HCT116 (cell line): ENCODE results near the gene RTL3. TPM values are rescaled to one million over a fixed set of nuclear protein-coding genes. Genes with fewer than 3 reads are reported as not detected.

Experiments used
- ATAC-seq: fragments of 200-7000 bp; cut with Tn5 transposase; 2 replicates; pipeline ENCODE4 v1.9.1; 2020; ENCODE audit warnings: mild to moderate bottlenecking, moderate library complexity
- BruUV-seq: library from RNA; stranded (reverse); fragments of 400-500 nt; replicated peaks from 2 replicates; lab custom pipeline; 2021; lab: Mats Ljungman, UMichigan
- CTCF ChIA-PET: fragments of 300-600 bp; sonication (Branson Sonifier 250); formaldehyde crosslinking; loops from one replicate; lab custom pipeline; 2021; ENCODE audit warnings: antibody characterized with exemption; lab: Charles Lee
- POLR2A ChIA-PET: fragments of 300-600, 350-600 bp; sonication (Branson Sonifier 250); formaldehyde crosslinking; loops from one replicate; lab custom pipeline; 2021; ENCODE audit warnings: antibody characterized with exemption; lab: Charles Lee
- RAD21 ChIA-PET, 2 experiments: fragments of 300-600 bp; sonication (Branson Sonifier 250); formaldehyde crosslinking; loops; one replicate each; lab custom pipeline; 2023; ENCODE audit warnings: low total read pairs in 2 of 2; ENCODE audit not compliant: uncharacterized antibody in 2 of 2, unreplicated experiment in 2 of 2, low non-redundant PET in 1 of 2; lab: Charles Lee
- DNase-seq: peaks from one replicate; pipeline ENCODE4 v3.0.0-alpha.2; 2010; ENCODE audit warnings: low read depth, low spot score
- H2AFZ ChIP-seq: fragments of 200-600 bp; shearing (Covaris generic), sonication (generic); 2 replicates; pipeline ENCODE4 v1.6.1; 2017; ENCODE audit warnings: low read depth, mixed run types, mixed read lengths, antibody characterized with exemption, low read length; ENCODE audit not compliant: poor library complexity, severe bottlenecking
- H3K27ac ChIP-seq: 2 replicates; pipeline ENCODE4 v1.5.1; 2012; ENCODE audit warnings: low read depth, low read length
- H3K27me3 ChIP-seq: fragments of 200-600 bp; sonication (generic); 2 replicates; pipeline ENCODE4 v1.6.1; 2016; ENCODE audit warnings: mixed run types, low read length, mixed read lengths; ENCODE audit not compliant: insufficient read depth
- H3K36me3 ChIP-seq, 2 experiments: fragments of 200-500 bp in 1 of 2; fragments of 200-600 bp in 1 of 2; sonication (Bioruptor generic) in 1 of 2; sonication (generic) in 1 of 2; 2 replicates each; pipeline versions ENCODE4 v1.5.1 to v1.6.1; 2014 to 2016; ENCODE audit warnings: low read length in 2 of 2, inconsistent platforms in 1 of 2, mixed read lengths in 1 of 2, mixed run types in 1 of 2; ENCODE audit not compliant: insufficient read depth in 2 of 2, control insufficient read depth in 1 of 2
- H3K4me1 ChIP-seq, 2 experiments: fragments of 200-600 bp in 1 of 2; sonication (generic) in 1 of 2; 2 replicates each; pipeline versions ENCODE4 v1.5.1 to v1.6.1; 2012 to 2017; ENCODE audit warnings: low read length in 2 of 2, inconsistent platforms in 1 of 2, mild to moderate bottlenecking in 1 of 2, mixed read lengths in 1 of 2, mixed run types in 1 of 2, moderate library complexity in 1 of 2; ENCODE audit not compliant: insufficient read depth in 2 of 2, control insufficient read depth in 1 of 2
- H3K4me2 ChIP-seq: fragments of 200-600 bp; sonication (generic); 2 replicates; pipeline ENCODE4 v1.6.1; 2017; ENCODE audit warnings: mixed run types, low read length, mixed read lengths
- H3K4me3 ChIP-seq, 2 experiments: fragments of 200-600 bp in 1 of 2; sonication (generic) in 1 of 2; replicated peaks in 1 of 2; 2 replicates each; pipeline ENCODE4 v1.5.1; 2011 to 2016; ENCODE audit warnings: low read length in 2 of 2, control low read depth in 1 of 2, low read depth in 1 of 2, mild to moderate bottlenecking in 1 of 2, mixed read lengths in 1 of 2, mixed run types in 1 of 2
- H3K79me2 ChIP-seq: fragments of 200-600 bp; sonication (generic); 2 replicates; pipeline ENCODE4 v1.6.1; 2017; ENCODE audit warnings: mild to moderate bottlenecking, mixed run types, low read length, moderate library complexity, mixed read lengths; ENCODE audit not compliant: insufficient read depth
- H3K9ac ChIP-seq: fragments of 200-600 bp; sonication (generic); 2 replicates; pipeline ENCODE4 v1.6.1; 2016; ENCODE audit warnings: low read length, mixed read lengths
- H3K9me2 ChIP-seq: fragments of 200-600 bp; sonication (generic), shearing (Covaris generic); 2 replicates; pipeline ENCODE4 v1.6.1; 2017; ENCODE audit warnings: mixed run types, mild to moderate bottlenecking, moderate library complexity; ENCODE audit not compliant: insufficient read depth
- H3K9me3 ChIP-seq, 2 experiments: fragments of 200-500 bp in 1 of 2; fragments of 200-600 bp in 1 of 2; sonication (Bioruptor generic) in 1 of 2; sonication (generic) in 1 of 2; 2 replicates each; pipeline ENCODE4 v1.6.1; 2014 to 2017; ENCODE audit warnings: low read length in 2 of 2, mixed read lengths in 2 of 2, inconsistent platforms in 1 of 2, low read depth in 1 of 2, mild to moderate bottlenecking in 1 of 2, mixed run types in 1 of 2, moderate library complexity in 1 of 2; ENCODE audit not compliant: control insufficient read depth in 1 of 2, insufficient read depth in 1 of 2
- H4K20me1 ChIP-seq: fragments of 200-600 bp; sonication (generic), shearing (Covaris generic); 2 replicates; pipeline ENCODE4 v1.6.1; 2017; ENCODE audit warnings: mixed run types, mild to moderate bottlenecking, moderate library complexity; ENCODE audit not compliant: insufficient read depth
- ELF1 ChIP-seq: IDR thresholded peaks from 2 replicates; pipeline ENCODE4 v1.6.1; 2012; ENCODE audit warnings: low read depth, borderline replicate concordance
- FOSL1 ChIP-seq: IDR thresholded peaks from 2 replicates; pipeline ENCODE4 v1.6.1; 2012; ENCODE audit warnings: low read depth
- POLR2AphosphoS5 ChIP-seq: IDR thresholded peaks from 2 replicates; pipeline ENCODE4 v1.6.1; 2011; ENCODE audit warnings: mild to moderate bottlenecking, low read depth, low read length, moderate library complexity
- RAD21 ChIP-seq: IDR thresholded peaks from 2 replicates; pipeline ENCODE4 v1.6.1; 2012; ENCODE audit warnings: low read depth, mild to moderate bottlenecking
- ZFX ChIP-seq: fragments of 450-650 bp; IDR thresholded peaks from 2 replicates; pipeline ENCODE4 v1.6.1; 2017
- intact Hi-C: fragments of 100-400 bp; cut with micrococcal nuclease; formaldehyde crosslinking; loops from 2 replicates; pipeline ENCODE4 v1.10.0; 2022
- total RNA-seq: library from RNA; stranded (reverse); gene quantifications from one replicate; pipeline ENCODE4 v1.2.1, GENCODE V29; 2021; ENCODE audit not compliant: unreplicated experiment
- TF ChIP-seq, protein P1 (sequence below), 3 experiments: fragments of 200-600 bp in 1 of 3; sonication (generic) in 1 of 3; IDR thresholded peaks in 2 of 3; conservative IDR thresholded peaks in 1 of 3; 2 replicates each; pipeline ENCODE4 v1.5.1; 2012 to 2017; ENCODE audit warnings: low read depth in 2 of 3, low read length in 2 of 3, antibody characterized with exemption in 1 of 3, borderline replicate concordance in 1 of 3, control low read depth in 1 of 3, mild to moderate bottlenecking in 1 of 3, mixed read lengths in 1 of 3, mixed run types in 1 of 3, moderate library complexity in 1 of 3; ENCODE audit not compliant: insufficient read depth in 1 of 3
- TF ChIP-seq, protein P2 (sequence below): IDR thresholded peaks from 2 replicates; pipeline ENCODE4 v1.6.1; 2011; ENCODE audit warnings: mild to moderate bottlenecking, low read length, moderate library complexity; ENCODE audit not compliant: insufficient replicate concordance; ENCODE audit errors: extremely low read depth
- TF ChIP-seq, protein P3 (sequence below): IDR thresholded peaks from 2 replicates; pipeline ENCODE4 v1.6.1; 2012
- TF ChIP-seq, protein P4 (sequence below): IDR thresholded peaks from 2 replicates; pipeline ENCODE4 v1.6.1; 2012; ENCODE audit warnings: low read depth

RTL3 gene
- total RNA-seq, 1 experiment from 2014 or later, result not detected

DNA sequence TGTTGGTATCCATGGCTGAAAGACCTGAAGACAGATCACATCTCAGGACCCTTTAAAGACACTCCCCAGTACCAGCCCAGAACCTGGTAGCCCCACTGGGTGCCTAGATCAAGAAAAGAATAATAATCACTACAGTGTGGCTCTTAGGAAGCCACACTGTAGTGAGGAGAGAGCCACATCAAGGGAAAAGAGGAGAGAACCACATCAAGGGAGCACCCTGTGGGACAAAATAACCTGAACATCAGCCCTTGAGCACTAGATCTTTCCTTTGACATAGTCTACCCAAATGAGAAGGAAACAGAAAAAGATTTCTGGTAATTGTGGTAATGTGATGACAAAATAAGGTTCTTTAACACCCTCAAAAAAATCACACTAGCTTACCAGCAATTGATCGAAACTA lies 15.3 kb downstream of the RTL3 start:
- Histone ChIP-seq H3K27me3 (no peaks in the 10 kb centered on the region), H3K27ac (no peak overlapping the region), H3K4me1 (no peaks in the 10 kb centered on the region), H3K9ac (no peak overlapping the region), H3K79me2 (no peaks in the 10 kb centered on the region), H3K4me2 (no peak overlapping the region), H3K9me2 (no peaks in the 10 kb centered on the region), H2AFZ (no peak overlapping the region), H3K36me3 (no peaks in the 10 kb centered on the region), H3K9me3 (no peaks in the 10 kb centered on the region), H4K20me1 (no peaks in the 10 kb centered on the region), H3K4me3 (no peak overlapping the region)
- no peak for DNase-seq
- TF ChIP-seq RAD21 (no peak), POLR2AphosphoS5 (no peak), FOSL1 (no peak), ZFX (no peak), ELF1 (no peak)
- TF ChIP-seq, protein P1, sequence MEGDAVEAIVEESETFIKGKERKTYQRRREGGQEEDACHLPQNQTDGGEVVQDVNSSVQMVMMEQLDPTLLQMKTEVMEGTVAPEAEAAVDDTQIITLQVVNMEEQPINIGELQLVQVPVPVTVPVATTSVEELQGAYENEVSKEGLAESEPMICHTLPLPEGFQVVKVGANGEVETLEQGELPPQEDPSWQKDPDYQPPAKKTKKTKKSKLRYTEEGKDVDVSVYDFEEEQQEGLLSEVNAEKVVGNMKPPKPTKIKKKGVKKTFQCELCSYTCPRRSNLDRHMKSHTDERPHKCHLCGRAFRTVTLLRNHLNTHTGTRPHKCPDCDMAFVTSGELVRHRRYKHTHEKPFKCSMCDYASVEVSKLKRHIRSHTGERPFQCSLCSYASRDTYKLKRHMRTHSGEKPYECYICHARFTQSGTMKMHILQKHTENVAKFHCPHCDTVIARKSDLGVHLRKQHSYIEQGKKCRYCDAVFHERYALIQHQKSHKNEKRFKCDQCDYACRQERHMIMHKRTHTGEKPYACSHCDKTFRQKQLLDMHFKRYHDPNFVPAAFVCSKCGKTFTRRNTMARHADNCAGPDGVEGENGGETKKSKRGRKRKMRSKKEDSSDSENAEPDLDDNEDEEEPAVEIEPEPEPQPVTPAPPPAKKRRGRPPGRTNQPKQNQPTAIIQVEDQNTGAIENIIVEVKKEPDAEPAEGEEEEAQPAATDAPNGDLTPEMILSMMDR (IDR thresholded peaks at IDR 0.05 in 2 of 3, conservative IDR thresholded peaks at IDR 0.05 in 1 of 3; ENCODE audit: borderline replicate concordance in 1 of 3, insufficient read depth in 1 of 3, low read depth in 2 of 3, low read length in 2 of 3), result no peak
- TF ChIP-seq, protein P2, sequence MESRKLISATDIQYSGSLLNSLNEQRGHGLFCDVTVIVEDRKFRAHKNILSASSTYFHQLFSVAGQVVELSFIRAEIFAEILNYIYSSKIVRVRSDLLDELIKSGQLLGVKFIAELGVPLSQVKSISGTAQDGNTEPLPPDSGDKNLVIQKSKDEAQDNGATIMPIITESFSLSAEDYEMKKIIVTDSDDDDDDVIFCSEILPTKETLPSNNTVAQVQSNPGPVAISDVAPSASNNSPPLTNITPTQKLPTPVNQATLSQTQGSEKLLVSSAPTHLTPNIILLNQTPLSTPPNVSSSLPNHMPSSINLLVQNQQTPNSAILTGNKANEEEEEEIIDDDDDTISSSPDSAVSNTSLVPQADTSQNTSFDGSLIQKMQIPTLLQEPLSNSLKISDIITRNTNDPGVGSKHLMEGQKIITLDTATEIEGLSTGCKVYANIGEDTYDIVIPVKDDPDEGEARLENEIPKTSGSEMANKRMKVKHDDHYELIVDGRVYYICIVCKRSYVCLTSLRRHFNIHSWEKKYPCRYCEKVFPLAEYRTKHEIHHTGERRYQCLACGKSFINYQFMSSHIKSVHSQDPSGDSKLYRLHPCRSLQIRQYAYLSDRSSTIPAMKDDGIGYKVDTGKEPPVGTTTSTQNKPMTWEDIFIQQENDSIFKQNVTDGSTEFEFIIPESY, result no peak
- TF ChIP-seq, protein P3, sequence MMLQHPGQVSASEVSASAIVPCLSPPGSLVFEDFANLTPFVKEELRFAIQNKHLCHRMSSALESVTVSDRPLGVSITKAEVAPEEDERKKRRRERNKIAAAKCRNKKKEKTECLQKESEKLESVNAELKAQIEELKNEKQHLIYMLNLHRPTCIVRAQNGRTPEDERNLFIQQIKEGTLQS, result no peak
- TF ChIP-seq, protein P4, sequence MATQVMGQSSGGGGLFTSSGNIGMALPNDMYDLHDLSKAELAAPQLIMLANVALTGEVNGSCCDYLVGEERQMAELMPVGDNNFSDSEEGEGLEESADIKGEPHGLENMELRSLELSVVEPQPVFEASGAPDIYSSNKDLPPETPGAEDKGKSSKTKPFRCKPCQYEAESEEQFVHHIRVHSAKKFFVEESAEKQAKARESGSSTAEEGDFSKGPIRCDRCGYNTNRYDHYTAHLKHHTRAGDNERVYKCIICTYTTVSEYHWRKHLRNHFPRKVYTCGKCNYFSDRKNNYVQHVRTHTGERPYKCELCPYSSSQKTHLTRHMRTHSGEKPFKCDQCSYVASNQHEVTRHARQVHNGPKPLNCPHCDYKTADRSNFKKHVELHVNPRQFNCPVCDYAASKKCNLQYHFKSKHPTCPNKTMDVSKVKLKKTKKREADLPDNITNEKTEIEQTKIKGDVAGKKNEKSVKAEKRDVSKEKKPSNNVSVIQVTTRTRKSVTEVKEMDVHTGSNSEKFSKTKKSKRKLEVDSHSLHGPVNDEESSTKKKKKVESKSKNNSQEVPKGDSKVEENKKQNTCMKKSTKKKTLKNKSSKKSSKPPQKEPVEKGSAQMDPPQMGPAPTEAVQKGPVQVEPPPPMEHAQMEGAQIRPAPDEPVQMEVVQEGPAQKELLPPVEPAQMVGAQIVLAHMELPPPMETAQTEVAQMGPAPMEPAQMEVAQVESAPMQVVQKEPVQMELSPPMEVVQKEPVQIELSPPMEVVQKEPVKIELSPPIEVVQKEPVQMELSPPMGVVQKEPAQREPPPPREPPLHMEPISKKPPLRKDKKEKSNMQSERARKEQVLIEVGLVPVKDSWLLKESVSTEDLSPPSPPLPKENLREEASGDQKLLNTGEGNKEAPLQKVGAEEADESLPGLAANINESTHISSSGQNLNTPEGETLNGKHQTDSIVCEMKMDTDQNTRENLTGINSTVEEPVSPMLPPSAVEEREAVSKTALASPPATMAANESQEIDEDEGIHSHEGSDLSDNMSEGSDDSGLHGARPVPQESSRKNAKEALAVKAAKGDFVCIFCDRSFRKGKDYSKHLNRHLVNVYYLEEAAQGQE, result no peak
- intact Hi-C loops, result no loop called here
- no TSS peak for BruUV-seq
- CTCF ChIA-PET, result no interaction called here
- RAD21 ChIA-PET, result no interaction called here
- POLR2A ChIA-PET, result no interaction called here
- no peak for ATAC-seq
